ENCODE measurements around the gene IARS1. TPM values are rescaled to one million over a fixed set of nuclear protein-coding genes. Genes with fewer than 3 reads are reported as not detected.

Gene IARS1
- 105 to 124 TPM (median 108 TPM) in 5 replicates for total RNA-seq (2022; extraction: Qiagen RNA extraction)

DNA sequence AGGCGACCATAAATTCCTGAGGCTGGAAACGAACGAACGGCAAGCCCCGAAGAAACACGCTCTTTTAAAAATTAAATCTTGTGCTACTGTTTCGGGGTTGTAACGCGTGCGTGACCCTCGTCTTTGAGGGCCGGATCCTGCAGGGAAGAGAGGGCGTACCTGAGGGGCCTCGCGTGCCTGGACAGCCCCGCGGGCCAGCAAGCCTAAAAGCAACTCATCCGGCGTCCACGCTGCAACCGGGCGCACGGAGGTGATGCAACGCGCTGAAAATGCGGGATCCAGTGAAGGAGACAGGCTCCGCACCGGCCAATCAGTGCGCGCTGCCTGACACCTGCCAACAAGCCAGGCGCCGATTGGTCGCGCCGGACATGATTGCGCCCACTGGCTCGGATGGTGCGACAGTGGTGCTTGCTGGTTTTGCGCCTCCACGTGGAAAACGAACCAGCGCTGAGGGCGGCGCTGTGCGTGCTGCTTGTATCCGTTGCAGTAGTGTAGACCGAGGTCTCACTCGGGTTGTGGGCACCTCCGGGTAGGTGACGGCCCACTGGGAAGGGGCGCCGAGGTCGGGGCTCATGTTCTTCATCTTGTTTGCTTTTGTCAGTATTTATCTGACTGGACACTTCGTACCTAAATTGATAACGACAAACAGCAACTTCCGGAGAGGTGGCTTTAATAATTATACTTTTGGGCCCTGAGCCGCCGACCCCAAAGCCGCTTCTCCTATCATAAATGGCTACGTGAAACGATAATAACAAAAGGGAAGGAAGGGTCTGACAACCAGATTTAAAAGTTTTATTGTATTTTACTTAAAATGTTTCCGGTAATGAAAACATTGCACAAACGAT lies at the start of gene IARS1:
TSS of gene IARS1 (minus strand) at position 246 of the 845 bp plus-strand sequence. CDS start 4,278 bp downstream, outside the sequence.

DNA sequence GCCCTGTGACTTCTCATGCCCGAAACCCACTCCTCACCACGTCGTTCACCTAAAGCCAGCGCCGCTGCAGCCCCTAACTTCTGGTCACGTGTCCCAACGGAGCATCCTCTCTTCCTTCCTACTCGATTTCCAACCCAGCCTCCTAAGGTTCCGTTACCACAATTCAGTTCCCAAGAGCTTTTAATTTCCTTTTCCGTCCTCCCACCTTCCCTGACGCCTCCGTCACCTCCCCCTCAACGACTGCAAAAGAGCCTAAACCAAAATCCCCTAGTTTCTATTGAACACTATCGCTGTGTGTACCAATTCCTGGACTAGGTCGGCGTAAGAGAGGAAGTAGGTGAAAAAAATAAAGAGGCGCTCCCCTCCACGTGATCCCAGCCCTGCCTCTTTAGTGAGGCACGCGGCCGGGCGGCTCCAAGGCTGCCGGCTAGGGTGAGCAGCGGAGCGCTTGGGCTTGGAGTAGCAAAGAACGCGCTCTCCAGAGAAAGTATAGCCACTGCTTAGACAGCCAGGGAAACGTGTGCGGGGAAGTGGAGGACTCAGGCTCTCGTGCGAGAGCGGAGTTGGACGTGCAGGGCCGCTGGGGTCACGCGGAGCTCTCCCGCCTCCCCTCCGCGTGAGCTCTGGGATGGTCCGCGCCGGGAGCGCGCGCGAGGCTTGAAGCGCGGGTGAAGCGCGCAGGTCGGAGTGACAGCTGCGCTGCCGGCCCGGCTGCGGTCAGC lies 31.9 kb upstream of the IARS1 start, which contains the start of the genes CENPP and NOL8:
TSS of gene CENPP (plus strand) at position 685 of the 722 bp plus-strand sequence.
TSS of gene NOL8 (minus strand) at position 82 of the 722 bp plus-strand sequence. CDS start 1,189 bp downstream, outside the sequence.

Other genes with a start within 250 kb of the IARS1 start
- 59.0 to 72.1 TPM (median 67.4 TPM) in 5 replicates for gene SPTLC1, start 178.3 kb downstream of the IARS1 start, total RNA-seq (2022; extraction: Qiagen RNA extraction)
- 28.2 to 38.1 TPM (median 31.6 TPM) in 5 replicates for gene NOL8, start 31.7 kb upstream of the IARS1 start, total RNA-seq (2022; extraction: Qiagen RNA extraction)
- 5.0 to 9.1 TPM (median 8.6 TPM) in 5 replicates for gene CENPP, start 32.3 kb upstream of the IARS1 start, total RNA-seq (2022; extraction: Qiagen RNA extraction)
- gene OGN, start 110.9 kb upstream of the IARS1 start, total RNA-seq (2022; extraction: Qiagen RNA extraction) = not detected in 5 replicates
- not detected in 5 replicates for gene OMD, start 130.8 kb upstream of the IARS1 start, total RNA-seq (2022; extraction: Qiagen RNA extraction)
- not detected in 5 replicates for gene ASPN, start 188.8 kb upstream of the IARS1 start, total RNA-seq (2022; extraction: Qiagen RNA extraction)
- gene ECM2, start 242.3 kb upstream of the IARS1 start, total RNA-seq (2022; extraction: Qiagen RNA extraction) = 0.08 to 0.11 TPM (median 0.11 TPM) in 5 replicates

Measured in A549 treated with dexamethasone at 1 μM for 4 hours (cell line).